Neutrophil (primary cell): Measurements from ENCODE around the gene THYN1.
A peak's percentile ranks its signal among the peaks of the same experiment; 100 is the strongest.

ENCODE experiments used
- H3K27ac ChIP-seq: fragments of 200-600 bp; sonication (generic); 2 replicates; pipeline ENCODE4 v1.5.1; 2016; ENCODE audit warnings: mild to moderate bottlenecking, moderate library complexity
- H3K27me3 ChIP-seq: fragments of 200-600 bp; sonication (generic); 2 replicates; pipeline ENCODE4 v1.6.0; 2016; ENCODE audit warnings: mild to moderate bottlenecking
- H3K36me3 ChIP-seq: fragments of 200-600 bp; sonication (generic); 2 replicates; pipeline ENCODE4 v1.5.1; 2017
- H3K4me1 ChIP-seq, 2 experiments: fragments of 200-600 bp in 1 of 2; sonication (generic) in 1 of 2; 1 replicate in 1 of 2; 2 replicates in 1 of 2; pipeline versions ENCODE4 v1.5.1 to v1.6.1; 2013 to 2016; ENCODE audit warnings: low read depth in 1 of 2, low read length in 1 of 2, mild to moderate bottlenecking in 1 of 2, moderate library complexity in 1 of 2; ENCODE audit not compliant: control insufficient read depth in 1 of 2, insufficient read depth in 1 of 2
- H3K4me3 ChIP-seq, 2 experiments: fragments of 200-600 bp in 1 of 2; sonication (generic) in 1 of 2; 1 replicate in 1 of 2; 2 replicates in 1 of 2; pipeline ENCODE4 v1.5.1; 2013 to 2016; ENCODE audit warnings: low read depth in 1 of 2, low read length in 1 of 2, mild to moderate bottlenecking in 1 of 2, moderate library complexity in 1 of 2
- H3K9me3 ChIP-seq: fragments of 200-600 bp; sonication (generic); 2 replicates; pipeline ENCODE4 v1.5.1; 2016
- TF ChIP-seq, protein P1 (sequence below): fragments of 200-600 bp; sonication (generic); IDR thresholded peaks from 2 replicates; pipeline ENCODE4 v1.5.1; 2016; ENCODE audit warnings: antibody characterized with exemption

The THYN1 gene

DNA sequence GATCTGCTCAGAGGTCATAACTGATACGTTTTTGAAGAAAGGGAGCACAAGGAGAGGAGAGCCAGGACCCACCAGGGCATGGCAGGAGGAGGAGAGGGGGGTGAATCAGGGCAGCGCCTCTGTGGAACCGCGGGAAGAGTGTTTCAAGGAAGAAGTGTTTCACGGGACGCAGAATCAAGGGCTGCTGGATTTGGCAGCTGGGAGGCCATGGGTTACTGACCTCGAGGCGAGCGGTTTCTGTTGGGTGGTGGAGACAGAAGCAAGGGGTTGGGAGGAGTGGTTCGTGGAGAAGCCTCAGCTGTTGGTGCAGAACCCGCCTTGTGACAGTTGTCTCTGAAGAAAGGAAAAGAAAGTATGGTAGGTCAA, 15.6 kb downstream of the THYN1 start:
- Histone ChIP-seq H3K27me3 (no peaks in the 10 kb centered on the region), H3K4me1 (peaks cover 15 to 18% of the 10 kb centered on the region in 2 experiments), H3K9me3 (no peaks in the 10 kb centered on the region), H3K36me3 (peaks cover 74% of the 10 kb centered on the region), H3K4me3 (no peak overlapping the region), H3K27ac (no peak overlapping the region)
- TF ChIP-seq, protein P1, sequence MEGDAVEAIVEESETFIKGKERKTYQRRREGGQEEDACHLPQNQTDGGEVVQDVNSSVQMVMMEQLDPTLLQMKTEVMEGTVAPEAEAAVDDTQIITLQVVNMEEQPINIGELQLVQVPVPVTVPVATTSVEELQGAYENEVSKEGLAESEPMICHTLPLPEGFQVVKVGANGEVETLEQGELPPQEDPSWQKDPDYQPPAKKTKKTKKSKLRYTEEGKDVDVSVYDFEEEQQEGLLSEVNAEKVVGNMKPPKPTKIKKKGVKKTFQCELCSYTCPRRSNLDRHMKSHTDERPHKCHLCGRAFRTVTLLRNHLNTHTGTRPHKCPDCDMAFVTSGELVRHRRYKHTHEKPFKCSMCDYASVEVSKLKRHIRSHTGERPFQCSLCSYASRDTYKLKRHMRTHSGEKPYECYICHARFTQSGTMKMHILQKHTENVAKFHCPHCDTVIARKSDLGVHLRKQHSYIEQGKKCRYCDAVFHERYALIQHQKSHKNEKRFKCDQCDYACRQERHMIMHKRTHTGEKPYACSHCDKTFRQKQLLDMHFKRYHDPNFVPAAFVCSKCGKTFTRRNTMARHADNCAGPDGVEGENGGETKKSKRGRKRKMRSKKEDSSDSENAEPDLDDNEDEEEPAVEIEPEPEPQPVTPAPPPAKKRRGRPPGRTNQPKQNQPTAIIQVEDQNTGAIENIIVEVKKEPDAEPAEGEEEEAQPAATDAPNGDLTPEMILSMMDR: no peak

DNA sequence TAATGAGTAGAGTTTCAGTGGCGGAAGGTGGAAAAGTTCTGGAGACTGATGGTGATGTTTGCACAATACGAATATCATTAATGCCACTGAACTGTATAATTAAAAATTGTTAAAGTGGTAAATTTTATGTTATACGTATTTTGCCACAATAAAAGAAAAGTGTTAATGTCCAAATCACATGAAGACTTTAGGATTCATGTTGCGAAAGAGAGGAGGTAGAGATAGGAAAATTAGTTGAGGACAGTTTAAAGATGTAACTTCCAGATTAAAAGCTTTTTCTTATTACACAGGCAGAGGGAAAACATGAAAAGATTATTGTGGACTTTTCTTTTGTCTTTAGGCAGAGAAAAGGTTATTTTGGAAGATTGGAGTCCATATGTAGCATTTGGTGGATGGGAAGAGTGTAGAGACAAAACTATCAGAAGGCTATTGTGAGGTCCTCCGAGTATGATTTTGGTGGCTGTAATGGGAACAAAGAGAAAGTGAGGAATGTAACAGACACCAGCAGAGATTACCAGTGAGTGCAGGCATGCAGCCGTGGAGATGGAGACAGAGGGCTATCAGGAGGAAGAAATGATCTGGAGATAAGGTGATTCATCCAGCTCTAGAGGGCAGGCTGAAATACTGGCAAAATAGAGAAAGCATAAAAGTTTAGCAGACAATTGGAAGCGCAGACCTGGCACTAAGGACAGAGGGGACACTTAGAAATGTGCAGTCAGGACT, 16.2 kb downstream of the THYN1 start:
- Histone ChIP-seq H3K27ac (no peak overlapping the region), H3K4me3 (no peak overlapping the region), H3K27me3 (no peaks in the 10 kb centered on the region), H3K9me3 (no peaks in the 10 kb centered on the region), H3K4me1 (peaks cover 15 to 18% of the 10 kb centered on the region in 2 experiments), H3K36me3 (peaks cover 72% of the 10 kb centered on the region)
- TF ChIP-seq, protein P1: no peak

DNA sequence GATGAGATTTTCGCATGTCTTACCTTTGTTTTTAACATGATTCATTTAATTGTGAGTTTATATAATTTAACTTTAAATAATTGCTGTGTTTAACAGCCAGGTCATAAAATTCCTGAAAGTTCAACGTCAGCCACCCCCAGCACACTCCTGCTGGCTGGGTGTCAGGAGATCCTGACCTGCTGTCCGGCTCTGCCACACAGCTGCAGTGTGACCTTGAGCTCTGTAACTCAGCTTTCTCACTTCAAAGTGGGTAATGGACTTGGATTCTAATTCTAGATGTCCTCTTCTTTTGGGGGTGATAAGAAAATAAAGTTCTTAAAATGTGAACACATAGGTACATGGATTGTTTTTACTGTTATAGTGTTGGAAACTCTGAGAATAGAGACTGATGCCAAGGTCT, 17.8 kb downstream of the THYN1 start:
- Histone ChIP-seq H3K27ac (no peak overlapping the region), H3K36me3 (peaks cover 58% of the 10 kb centered on the region), H3K9me3 (no peaks in the 10 kb centered on the region), H3K27me3 (no peaks in the 10 kb centered on the region), H3K4me3 (no peak overlapping the region), H3K4me1 (peaks cover 28 to 30% of the 10 kb centered on the region in 2 experiments)
- TF ChIP-seq, protein P1: no peak

DNA sequence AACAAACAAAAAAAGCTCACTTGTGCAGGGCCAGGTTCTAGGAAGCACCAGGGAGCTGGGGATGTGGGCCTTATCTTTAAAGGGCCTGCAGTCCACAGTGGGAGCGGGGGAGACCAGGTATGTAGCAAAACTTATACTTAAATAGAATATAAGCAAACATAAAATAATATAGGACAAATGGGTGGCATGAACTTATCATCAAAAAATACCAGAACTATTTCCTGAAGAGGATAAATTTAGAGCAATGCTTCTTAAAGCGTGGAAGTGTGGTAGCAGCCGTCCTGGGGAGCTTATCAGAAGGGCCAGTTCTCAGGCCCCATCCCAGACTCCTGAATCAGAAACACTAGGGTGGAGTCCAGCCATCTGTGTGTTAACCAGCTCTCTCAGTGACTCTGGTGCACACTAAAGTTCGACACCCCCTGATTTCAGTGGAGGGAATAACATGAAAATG, 19.4 kb downstream of the THYN1 start:
- Histone ChIP-seq H3K4me1 (peaks cover 36 to 43% of the 10 kb centered on the region in 2 experiments), H3K27me3 (no peaks in the 10 kb centered on the region), H3K4me3 (no peak overlapping the region), H3K36me3 (peaks cover 42% of the 10 kb centered on the region), H3K27ac (no peak overlapping the region), H3K9me3 (no peaks in the 10 kb centered on the region)
- TF ChIP-seq, protein P1: no peak

DNA sequence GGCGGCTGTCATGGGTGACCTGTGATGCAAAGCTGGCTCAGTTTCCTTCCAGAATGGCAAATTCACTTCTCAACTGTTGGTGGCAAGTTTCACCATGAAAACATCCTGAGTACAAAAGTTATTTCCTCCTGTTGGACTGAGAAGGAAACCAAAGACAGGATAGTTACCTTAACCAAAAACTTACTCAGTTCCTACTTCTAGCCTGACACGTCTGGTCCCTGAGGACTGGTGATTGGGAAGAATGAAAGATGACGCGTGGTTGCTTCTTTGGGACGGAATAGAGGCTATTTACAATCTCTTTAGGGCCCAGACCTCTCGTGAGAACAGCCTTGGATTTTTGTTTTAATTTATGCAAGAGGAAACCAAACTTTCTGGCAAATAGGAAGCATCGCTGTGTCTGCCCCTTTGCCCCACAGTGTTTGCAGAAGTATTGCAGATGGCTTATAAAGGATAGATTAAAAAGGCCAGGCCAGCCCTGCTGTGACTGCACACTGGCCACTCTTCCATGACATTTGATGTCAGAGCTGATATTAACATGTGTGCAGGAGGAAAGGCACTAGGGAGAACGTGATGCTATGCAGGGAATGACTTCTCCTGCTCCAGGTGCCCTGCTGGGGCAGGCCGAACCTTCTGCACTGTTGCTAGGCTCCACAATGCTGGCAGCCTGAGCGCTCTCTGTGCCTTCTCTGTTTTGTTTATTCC, 21.0 kb downstream of the THYN1 start:
- Histone ChIP-seq H3K4me3 (peak overlapping the region in 1 of 2 experiments; percentile 8), H3K9me3 (no peaks in the 10 kb centered on the region), H3K36me3 (peaks cover 25% of the 10 kb centered on the region), H3K27ac (peak overlapping the region; percentile 84), H3K27me3 (no peaks in the 10 kb centered on the region), H3K4me1 (peaks cover 43 to 54% of the 10 kb centered on the region in 2 experiments)
- TF ChIP-seq, protein P1: no peak
